GM13977 (cell line): ENCODE measurements around the gene PNLIPRP2.

Experiments used
- DNase-seq: peaks from one replicate; pipeline ENCODE4 v3.0.0; 2012; ENCODE audit warnings: low spot score
- in situ Hi-C: fragments of 300-500 bp; cut with MboI; formaldehyde crosslinking; loops from one replicate; pipeline ENCODE4 v1.12.0; 2022; ENCODE audit warnings: low sequenced_read_pairs, low pct_unique_long_range_greater_than_20kb, mixed read lengths, inconsistent platforms; ENCODE audit not compliant: unreplicated experiment
- TF ChIP-seq, protein P1 (sequence below): IDR thresholded peaks from 2 replicates; pipeline ENCODE4 v1.5.1; 2012; ENCODE audit warnings: mild to moderate bottlenecking, control low read depth; ENCODE audit not compliant: insufficient read depth; ENCODE audit errors: extremely low read depth, missing control alignments

PNLIPRP2 gene

DNA sequence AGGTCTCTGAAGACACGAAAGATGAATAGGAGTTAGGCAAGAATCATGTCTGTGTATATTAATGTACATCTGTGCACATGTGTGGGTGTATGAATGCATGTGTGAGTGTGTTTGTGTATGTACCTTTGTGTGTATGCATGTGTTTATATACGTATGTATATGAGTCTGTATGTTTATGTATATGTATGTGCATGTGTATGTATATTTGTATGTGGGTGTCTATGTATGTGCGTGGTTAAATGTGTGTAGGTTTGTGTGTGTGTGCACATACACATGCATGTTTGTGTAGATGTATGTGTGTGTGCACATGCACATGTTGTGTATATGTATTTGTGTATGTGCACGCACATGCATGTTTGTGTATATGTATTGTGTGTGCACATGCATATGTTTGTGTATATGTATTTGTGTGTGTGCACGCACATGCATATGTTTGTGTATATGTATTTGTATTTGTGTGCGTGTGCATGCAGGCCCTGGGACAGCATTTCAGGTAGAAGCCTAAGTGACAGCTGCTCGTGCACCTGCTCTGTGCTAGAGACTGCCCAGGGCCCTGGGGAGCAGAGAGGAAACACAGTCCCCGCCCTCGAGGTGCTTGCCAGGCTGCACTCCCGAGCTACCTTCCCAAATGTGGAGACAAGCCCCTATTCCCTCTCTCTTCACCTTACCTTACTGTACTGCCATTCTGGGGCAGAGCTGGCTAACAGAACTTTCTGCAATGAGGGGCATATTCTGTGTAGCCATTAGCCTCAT lies 17.9 kb upstream of the PNLIPRP2 start:
- DNase-seq, result no peak
- in situ Hi-C loops, result no loop called here
- TF ChIP-seq, protein P1, sequence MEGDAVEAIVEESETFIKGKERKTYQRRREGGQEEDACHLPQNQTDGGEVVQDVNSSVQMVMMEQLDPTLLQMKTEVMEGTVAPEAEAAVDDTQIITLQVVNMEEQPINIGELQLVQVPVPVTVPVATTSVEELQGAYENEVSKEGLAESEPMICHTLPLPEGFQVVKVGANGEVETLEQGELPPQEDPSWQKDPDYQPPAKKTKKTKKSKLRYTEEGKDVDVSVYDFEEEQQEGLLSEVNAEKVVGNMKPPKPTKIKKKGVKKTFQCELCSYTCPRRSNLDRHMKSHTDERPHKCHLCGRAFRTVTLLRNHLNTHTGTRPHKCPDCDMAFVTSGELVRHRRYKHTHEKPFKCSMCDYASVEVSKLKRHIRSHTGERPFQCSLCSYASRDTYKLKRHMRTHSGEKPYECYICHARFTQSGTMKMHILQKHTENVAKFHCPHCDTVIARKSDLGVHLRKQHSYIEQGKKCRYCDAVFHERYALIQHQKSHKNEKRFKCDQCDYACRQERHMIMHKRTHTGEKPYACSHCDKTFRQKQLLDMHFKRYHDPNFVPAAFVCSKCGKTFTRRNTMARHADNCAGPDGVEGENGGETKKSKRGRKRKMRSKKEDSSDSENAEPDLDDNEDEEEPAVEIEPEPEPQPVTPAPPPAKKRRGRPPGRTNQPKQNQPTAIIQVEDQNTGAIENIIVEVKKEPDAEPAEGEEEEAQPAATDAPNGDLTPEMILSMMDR, result no peak

DNA sequence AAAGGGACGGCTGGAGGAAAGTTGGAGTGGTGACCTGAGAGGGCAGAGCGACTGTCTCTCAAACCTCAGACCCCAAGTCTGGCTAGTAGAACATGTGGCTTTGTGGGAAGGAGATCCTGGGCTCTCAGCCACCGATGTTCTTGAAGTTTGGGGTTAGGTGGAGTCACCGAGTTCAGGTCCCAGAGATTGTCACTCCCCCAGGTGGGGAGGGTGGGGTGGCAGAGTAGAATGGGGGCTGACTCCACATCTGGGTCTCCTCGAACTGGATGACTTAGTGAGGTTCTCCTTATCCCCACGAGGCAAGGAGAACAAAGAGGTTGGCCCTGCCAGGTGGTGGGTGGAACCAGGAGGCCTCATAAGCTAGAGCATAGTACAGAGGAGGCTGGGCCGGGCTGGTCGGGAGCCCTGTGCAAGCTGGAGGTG lies 14.7 kb upstream of the PNLIPRP2 start:
- TF ChIP-seq, protein P1, result no peak
- in situ Hi-C loops, result no loop called here

DNA sequence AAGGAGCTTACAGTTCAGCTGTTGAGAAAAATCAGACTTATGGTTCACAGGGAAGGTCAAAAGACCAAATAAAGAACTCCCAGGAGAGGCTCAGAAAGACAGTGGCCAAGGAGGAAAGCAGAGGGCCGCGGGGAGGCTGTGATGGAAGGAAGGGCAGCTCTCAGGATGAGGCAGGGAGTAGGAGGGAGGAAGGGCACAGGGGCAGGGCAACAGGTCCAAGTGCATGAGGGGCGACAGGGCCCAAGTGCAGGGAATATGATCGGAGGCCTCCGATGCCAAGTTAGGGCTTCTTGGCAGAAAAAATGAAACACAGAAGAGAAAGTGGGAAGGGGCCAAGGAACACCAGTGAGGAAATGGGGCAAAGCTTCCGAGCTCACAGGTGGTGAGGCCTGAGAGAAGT lies 13.4 kb upstream of the PNLIPRP2 start:
- in situ Hi-C loops, result no loop called here
- TF ChIP-seq, protein P1, result no peak
- no peak for DNase-seq

More for the DNA sequence above, 14.7 kb upstream of the PNLIPRP2 start:
- DNase-seq, result no peak

DNA sequence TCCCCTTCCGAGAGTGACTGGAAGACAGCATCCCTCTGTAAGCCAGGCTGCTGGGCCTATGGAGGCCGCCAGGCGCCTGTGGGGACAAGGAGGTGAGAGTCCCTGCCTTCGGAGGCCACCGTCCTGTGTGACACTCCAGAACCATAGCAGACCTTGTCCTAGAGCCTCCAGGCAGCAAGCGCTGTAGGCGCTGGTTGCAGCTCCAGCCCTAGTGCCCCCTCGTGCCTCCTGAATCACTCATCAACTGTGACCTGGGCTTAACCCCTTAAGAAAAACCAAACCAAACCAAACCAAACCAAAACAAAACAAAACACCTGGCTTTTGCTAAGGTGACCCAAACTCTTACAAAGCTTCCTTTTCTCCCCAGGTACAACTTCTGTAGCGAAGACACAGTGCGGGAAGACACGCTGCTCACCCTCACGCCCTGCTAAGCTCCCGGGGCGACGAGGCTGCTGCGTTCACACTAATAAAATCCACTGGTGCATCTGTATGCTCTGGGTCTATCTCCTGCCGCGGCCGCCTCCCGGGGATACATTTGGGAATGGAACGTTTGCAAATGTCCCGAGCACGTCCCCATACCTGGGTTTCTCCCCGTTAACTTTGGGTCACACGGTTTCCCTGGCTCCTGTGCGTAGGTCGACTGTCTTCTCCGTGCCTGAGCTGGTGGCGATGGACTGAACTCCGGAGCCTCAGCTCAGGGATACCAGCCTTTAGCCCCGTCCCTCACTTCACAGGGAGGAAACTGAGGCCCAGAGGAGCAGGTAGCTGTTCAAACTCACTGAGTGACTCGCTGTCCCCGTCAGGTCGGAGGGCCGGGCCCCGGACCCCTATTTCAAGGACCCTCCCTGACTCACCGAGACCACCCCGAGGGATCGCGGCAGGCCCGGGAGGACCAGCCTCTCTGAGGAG lies 11.8 kb upstream of the PNLIPRP2 start:
- DNase-seq, result no peak
- TF ChIP-seq, protein P1, result no peak
- in situ Hi-C loops, result no loop called here

DNA sequence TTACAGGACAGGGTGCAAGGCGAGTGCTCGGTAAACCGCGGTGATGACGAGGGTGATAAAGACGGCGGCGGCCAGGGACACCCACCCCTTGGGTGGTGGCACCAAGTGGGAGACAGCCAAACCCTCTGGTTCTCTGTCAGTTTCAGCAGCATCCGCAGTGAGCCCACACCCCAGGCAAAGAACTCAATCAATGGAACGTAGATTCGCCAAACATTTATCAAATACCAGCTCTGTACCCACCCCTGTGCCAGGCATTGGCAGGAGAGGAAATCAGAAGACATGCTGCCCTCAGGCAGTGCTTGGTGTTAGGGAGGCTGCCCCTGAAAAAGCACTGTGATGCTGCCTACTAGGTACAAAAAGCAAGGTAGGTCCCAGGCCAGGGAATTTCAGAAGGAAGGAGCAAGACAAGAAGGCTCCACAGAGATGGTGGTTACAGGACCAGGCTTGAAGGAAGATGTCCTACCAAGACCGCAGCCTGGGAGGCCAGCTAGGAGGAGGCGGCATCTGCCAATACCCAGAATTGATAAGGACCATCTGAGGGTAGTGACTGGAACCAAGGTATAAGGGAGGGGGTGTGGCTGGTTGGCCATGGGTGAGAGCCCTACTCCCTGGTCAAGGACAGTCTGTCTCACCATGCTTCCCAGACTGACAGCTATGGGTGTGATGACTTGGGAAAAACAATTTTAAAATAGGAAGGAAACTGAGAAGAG lies 10.2 kb upstream of the PNLIPRP2 start:
- TF ChIP-seq, protein P1, result no peak
- in situ Hi-C loops, result no loop called here

DNA sequence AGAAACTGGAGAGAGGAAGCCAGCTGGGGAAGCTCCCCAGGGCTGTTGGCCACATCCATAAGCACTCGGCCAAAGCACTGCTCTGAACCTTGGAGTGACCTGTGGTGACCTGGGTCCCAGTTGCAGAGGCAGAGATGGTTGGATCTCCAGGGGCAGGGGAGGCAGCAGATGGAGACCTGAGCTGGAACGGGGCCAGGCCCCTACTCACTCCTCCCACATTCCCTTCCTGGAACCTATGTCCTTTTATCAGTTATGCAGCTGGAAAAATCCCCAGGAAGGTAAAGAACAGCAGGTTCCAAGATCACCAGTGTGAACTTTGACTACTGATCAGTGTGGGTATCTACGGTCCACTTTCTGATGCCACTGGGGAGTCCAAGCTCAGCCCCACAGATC lies 9.6 kb upstream of the PNLIPRP2 start:
- in situ Hi-C loops, result no loop called here
- DNase-seq, result no peak
- TF ChIP-seq, protein P1, result no peak

More for the DNA sequence above, 10.2 kb upstream of the PNLIPRP2 start:
- no peak for DNase-seq
